Activated CD4-positive, alpha-beta T cell treated with anti-CD3 and anti-CD28 coated beads, Interleukin-2, amount 50 U/mL, for 24 hours (primary cell): ENCODE data around the gene CCL13.

Experiments used
- DNase-seq, 2 donors: peaks; one replicate each; pipeline ENCODE4 v3.0.0-alpha.2; 2020; ENCODE audit warnings: low read depth in 1 of 2, low spot score in 1 of 2

Gene CCL13

DNA sequence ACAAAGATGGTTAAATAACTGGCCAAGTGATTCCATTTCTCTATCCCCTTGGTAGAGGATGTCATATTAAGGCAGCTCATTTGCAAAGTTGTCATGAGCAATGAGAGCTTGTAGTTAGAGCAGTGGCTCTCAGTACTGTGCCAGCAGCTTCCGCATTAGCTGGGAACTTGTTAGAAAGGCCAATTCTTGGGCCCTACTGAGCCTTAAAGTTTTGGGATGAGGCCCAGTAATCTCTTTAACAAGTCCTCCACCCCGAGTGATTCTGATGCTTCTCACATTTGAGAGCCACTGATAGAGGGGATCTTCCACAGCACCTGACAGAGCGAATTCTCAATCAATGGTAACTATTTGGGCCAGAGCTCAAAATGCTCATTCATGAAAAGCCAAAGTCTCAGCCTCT, 26.9 kb downstream of the CCL13 start:
- no peak for DNase-seq

DNA sequence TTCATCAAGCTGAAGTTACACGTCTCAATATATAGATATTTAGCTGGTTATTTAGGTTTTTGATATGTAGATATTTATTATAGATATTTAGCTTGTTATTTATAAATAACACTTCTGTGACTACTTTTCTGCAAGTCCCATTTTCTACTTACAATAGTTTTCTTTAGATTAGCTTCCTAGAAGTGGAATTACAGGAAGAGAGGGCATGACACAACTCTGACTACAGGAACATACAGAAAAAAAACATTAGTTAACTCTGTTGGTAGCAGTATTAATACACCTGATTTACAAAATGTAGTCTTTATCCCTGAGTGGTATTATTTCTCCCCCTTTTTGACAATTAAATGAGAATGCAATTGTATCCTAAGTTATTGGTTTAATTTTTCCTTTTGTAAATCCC, 28.0 kb downstream of the CCL13 start:
- no peak for DNase-seq

DNA sequence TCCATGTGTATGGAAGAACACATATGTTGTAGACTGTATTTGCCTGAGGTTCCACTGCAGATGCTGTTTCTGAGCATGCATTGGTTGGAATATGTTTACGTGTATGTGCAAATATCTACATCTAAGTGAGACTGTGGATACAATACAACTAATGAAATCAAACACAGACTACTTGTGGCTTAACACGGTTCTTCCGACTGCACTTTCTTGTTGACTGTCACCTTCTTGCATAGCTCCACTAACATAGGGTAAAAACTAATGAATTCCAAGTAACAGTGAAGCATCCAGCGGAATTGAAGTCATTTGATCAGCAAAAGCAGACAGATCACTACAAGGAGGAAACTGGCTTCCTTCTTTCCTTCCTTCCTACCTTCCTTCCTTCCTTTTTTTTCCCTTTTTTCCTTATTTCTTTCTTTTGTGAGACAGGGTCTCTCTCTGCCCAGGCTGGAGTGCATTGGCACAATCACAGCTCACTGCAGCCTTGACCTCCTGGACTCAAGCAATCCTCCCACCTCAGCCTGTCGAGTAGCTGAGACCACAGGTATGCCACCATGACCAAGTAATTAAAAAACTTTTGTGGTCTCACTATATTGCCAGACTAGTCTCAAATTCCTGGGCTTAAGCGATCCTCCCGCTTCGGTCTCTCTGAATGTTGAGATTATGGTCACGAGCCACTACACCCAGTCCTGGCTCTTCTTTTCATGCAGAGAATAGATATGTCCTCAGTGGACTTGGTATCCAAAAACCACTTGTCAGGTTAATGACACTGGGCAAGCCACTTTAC, 28.7 kb downstream of the CCL13 start:
- DNase-seq = no peak

DNA sequence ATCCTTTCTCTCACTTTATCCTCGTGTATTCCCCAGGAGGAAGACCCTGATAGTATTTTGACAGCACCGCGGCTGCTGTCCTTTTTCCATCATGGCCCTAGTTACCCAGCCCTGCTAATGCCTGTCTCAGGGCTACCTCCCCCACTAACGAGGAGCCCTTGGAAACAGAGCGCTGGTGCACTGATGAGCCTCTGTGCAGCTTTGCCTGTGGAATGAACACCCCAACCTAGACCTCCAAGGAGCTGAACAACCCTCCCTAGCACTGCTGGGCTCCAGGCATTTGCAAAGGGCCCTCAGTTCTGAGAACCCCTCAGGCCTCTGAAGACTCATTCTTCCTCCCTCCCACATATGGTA, 30.0 kb downstream of the CCL13 start:
- DNase-seq = no peak

DNA sequence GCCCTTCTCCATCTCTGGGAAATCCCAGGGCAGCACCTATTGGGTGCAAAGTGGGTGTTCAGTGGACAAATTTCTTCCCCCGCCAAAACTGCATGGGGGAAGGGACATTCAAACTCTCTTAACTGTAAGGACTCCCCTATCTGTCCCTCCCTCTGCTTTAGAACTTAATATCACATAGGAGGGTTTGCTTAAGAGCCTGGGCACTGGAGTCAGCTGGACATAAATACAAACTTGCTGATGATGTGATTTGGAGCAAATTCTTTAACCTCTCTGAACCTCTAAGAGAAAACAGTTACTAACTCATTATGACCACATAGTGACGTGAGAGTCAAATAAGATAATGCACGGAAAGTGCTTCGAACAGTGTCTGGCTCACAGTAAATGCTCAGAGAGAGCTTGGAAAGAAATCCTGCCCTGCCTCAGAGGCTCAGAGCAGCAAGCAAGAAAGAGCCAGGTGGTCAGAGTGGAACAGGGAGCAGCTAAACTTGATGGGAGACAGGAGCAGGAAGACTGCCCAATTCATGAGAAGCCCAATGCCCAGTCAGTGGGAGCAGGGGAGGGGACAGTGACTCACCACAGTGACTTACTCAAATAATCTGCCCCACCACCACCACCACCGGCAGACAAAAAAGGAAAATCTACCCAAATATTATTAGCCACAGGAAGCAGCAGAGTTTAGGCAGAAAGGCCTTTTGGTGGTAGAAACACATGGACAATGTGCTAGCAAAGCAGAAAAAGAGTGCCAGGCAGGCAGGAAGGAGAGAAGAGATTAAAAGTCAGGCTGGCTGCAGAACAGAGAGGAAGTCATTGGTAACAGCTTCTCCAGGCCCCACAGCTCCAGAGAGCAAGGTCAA, 30.6 kb downstream of the CCL13 start:
- no peak for DNase-seq

DNA sequence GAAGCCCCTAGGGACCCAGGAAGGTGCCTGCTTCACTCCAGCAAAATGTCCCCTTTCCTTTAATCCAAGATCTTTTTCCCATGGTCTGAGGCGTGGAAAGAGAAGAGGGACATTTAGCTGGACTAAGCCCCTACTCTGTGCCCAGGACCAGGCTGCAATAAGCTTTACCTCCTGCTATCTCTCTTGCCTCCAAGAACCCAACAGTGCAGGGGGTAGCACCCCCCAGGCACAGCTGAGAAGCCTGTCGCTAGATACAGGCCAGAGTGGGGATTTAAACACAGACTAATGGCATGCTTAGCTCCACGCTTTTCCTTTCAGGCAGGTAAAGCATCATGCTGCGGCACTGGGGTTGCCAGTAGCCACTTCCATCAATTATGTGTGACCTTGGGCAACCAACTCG, 31.3 kb downstream of the CCL13 start:
- no peak for DNase-seq

DNA sequence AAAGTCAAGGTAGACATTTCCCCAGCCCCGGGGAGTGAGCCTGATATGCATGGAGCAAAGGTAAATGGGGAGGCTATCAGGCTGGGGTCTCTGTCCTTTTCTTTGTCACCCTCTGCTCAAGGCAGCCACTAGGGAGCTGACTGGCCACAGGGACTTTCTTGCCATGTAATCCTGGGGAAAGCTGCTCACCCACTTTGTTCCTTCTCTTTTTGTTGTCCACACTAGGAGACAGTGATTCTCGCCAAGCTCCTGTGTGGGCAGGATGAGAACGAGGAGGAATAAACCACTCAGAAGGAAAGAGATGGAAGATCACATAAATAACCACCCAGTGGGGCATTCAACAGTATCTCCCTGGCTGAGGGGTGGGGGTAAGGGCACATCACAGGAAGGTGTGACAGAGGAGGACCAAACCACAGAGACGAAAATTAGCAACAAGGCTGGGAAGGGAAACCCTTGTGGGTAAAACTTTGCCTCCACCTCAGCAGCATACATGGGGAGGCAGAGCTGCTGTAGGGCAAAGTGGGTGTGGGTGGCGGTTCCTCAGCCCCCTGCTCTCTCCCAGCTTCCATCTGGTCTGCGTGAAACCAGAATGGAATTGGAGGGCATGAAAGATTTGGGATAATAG, 33.0 kb downstream of the CCL13 start:
- no peak for DNase-seq

DNA sequence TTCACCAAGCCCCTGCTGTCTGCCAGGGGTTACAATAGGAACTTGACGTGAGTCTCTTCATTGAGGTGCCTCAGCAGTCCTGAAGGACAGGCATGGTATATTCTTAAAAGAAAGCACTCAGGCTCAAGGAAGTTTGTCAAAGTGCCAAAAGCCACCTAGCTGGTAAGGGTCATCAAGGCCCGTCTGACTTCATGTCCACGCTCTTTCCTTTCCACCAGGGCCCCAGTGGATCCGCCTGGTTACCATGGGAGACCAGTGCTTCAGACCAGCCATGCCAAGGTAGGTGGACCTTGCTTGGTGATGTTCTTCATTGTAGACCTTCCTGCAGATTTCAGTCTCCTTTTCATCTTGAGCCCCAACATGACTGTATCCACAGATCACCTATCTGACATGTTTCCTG, 34.4 kb downstream of the CCL13 start:
- DNase-seq = no peak

DNA sequence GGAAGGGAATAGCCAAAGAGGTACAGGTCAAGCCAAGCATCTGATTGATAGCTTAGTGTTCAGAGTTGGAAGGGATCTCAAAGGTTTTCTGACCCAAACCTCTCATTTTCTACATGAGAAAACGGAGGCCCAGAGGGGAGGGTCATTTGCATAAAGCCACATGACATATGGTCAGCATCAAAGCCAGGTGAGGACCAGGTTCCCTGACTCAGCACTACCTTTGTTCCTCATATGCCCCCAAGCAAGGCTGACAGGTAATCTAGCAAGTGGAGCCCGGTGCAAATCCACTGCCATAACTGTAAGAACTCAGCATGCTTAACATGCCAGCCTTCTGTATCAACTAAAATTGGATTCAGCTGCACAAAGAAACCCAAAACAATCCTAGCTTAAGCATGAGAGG, 35.0 kb downstream of the CCL13 start:
- no peak for DNase-seq

DNA sequence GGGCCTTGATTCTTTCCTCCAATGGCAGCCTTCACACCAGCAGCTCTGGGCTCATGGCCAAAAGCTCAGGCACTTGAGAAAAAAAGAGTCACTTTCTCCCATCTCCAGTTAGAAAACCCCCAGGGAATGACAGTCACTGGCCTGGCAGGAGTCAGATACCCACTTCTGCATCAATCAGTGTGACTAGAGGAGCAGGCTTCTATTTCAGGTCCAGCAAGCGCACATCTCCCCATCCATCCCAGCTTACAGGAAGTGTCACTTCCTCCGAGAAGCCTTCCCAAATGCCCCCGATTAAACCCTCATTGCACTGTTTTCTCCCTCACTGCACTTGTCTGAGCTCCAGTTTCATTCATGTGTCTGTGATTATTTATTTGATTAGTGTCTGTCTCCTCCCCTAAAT, 37.1 kb downstream of the CCL13 start:
- no peak for DNase-seq

DNA sequence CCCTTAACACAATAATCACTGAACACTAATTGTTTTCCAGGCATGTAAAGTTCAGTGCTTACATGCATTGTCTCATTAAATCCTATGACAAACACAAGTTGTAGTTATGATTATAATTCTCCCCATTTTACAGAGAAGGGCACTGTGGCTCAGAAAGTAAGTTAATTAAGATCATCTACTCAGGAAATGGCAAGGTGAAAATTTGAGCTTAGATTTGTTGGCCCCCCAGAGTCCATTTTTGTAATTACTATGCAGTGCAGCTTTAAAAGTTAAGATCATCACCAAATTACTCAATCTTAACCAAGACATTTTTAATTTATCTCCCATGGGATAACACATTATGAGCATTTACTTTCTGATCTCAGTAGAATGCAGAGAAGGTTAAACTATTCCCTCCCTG, 41.0 kb downstream of the CCL13 start:
- DNase-seq = no peak

DNA sequence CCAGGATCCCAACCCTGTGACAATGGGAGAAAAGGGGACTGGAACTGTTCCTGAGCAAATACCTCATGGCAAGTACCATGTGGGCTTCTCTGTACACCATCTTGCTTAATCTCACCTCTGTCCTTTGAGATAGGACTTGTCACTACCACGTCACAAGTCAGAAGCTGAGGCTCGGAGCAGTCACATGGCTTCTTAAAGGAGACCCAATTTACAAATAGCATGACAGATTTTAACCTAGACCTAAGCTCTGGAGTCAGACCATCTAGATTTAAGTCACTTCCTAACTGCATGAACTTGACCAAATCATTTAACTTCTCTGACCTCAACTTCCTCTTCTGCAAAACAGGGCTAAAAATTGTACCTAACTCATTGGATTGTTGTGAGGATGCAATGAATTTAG, 42.7 kb downstream of the CCL13 start:
- no peak for DNase-seq

DNA sequence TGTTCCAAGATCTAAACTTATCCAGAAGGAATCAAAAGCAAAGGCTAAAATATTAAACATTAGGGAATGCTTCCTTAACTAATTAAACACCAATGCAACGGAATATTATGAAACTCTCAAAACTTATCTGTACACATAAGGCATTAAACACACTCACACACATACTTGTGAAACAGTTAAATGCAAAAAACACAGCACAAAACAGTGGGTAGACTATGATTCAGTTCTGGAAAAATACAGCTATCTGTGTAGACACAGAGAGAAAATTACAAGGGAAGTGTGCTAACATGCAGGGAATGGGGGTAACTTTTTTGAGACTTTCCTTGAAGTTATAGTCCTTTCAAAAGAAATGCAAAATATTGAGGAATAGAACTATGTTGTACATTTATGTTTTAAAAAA, 43.4 kb downstream of the CCL13 start:
- no peak for DNase-seq

DNA sequence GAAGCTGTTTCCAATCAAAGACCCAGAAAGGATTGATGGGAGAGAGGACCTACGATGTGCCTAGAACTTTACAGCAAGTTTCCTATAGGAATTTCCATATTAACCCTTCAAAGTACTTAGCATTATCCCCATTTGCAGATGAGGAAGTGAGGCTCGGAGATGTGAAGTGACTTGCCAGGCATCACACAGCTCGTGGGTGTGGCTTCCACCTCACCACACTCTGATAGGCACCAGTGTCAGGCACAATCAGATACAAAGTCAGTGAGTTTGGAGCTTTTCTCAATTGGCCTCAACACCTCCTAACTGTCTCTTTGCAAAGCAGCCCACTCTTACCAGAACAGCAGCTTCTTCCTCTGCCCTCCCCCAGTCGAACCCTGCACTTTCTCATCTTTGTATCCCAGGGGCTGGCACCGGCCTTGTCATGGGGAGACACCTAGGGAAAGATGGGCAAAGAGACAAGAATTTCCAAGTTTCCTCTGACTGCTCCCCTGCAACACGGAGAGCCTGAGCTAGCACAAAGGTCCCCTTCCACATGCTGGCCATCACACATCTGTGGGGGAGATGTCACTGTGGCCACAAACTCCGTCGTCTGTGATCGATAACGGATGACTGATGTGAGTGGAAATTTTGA, 44.1 kb downstream of the CCL13 start:
- DNase-seq = no peak

DNA sequence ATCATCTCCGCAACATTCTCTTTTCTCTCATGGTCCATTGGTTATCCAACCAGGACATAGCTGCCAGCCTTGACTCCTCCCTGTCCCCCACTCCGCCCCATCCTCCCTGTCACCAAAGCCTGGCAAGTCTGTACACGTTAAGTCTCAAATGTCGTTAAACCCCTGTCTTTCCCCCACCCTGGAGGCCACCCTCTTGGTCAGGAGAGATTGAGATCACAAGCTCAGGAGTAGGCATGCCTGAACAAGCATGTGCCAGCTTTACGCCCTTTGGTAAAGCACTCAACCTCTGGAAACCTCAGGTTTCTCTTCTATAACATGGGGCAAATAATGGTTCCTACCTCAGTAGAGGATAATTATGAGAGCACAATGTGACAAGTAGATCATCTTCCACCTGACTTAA, 44.9 kb downstream of the CCL13 start:
- DNase-seq = no peak

DNA sequence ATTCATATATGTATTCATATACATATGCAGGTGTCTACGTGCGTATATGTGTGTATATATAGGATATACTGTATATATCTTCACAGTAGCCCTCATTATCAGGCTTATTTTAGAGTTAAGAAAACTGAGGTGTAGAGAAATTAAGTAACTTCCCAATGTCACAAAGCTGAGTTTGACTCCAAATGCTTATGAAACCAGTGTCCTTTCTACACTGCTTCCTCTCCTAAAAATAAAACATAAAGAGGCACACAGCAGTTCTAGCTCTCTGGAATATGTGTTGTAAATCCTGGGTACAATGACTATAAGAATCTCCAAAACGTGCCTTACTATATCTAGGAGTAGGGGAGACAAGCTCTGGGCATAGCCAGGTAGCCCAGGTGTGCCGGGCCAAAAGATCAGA, 46.7 kb downstream of the CCL13 start:
- no peak for DNase-seq

DNA sequence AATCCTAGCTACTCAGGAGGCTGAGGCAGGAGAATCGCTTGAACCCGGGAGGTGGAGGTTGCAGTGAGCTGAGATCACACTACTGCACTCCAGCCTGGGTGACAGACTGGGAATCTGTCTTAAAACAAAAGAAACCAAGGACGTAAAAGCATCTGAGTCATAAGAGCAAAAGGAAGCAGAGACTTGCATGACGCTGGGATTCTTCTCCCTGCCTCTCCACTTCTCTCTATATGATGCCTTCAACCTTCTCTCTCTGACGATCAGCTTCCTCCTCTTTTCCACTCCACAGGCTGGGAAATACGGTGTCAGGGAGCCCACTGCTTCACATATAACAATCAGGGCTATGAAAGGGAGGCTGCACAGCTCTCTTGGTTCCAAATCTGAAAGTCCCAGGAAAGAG, 49.9 kb downstream of the CCL13 start:
- DNase-seq = no peak
